H9 (cell line): ENCODE measurements around the gene EPGN. TPM values are rescaled to one million over a fixed set of nuclear protein-coding genes. Genes with fewer than 3 reads are reported as not detected.

Source experiments
- DNase-seq: peaks from one replicate; pipeline ENCODE4 v3.0.0-alpha.2; 2017
- H2AFZ ChIP-seq: one replicate; pipeline ENCODE4 v1.6.1; 2013; ENCODE audit warnings: mild to moderate bottlenecking, low read length, control low read depth, moderate library complexity
- H2AK5ac ChIP-seq: 2 replicates; pipeline ENCODE4 v1.6.1; 2013; ENCODE audit warnings: low read length, control low read depth, mixed read lengths; ENCODE audit not compliant: insufficient read length
- H2BK120ac ChIP-seq: one replicate; pipeline ENCODE4 v1.6.1; 2013; ENCODE audit warnings: low read depth, mild to moderate bottlenecking, low read length, control low read depth, inconsistent platforms; ENCODE audit not compliant: poor library complexity, severe bottlenecking
- H2BK12ac ChIP-seq: 2 replicates; pipeline ENCODE4 v1.6.1; 2013; ENCODE audit warnings: low read length, control low read depth, mixed read lengths, low read depth; ENCODE audit not compliant: insufficient read length
- H2BK15ac ChIP-seq: 2 replicates; pipeline ENCODE4 v1.6.1; 2013; ENCODE audit warnings: low read depth, low read length, control low read depth
- H2BK20ac ChIP-seq: one replicate; pipeline ENCODE4 v1.6.1; 2013; ENCODE audit warnings: low read depth, mild to moderate bottlenecking, low read length, control low read depth, inconsistent platforms; ENCODE audit not compliant: poor library complexity, severe bottlenecking
- H2BK5ac ChIP-seq: 2 replicates; pipeline ENCODE4 v1.6.1; 2013; ENCODE audit warnings: low read length, control low read depth, mixed read lengths; ENCODE audit not compliant: insufficient read length
- H3K14ac ChIP-seq: 2 replicates; pipeline ENCODE4 v1.6.1; 2013; ENCODE audit warnings: low read length, control low read depth; ENCODE audit not compliant: insufficient read depth
- H3K18ac ChIP-seq: 2 replicates; pipeline ENCODE4 v1.6.1; 2013; ENCODE audit warnings: low read depth, mild to moderate bottlenecking, mixed read lengths, low read length, control low read depth; ENCODE audit not compliant: insufficient read length
- H3K23ac ChIP-seq: 2 replicates; pipeline ENCODE4 v1.6.1; 2013; ENCODE audit warnings: low read length, control low read depth, mixed read lengths, low read depth; ENCODE audit not compliant: insufficient read length
- H3K23me2 ChIP-seq: 2 replicates; pipeline ENCODE4 v1.6.1; 2013; ENCODE audit warnings: low read depth, mild to moderate bottlenecking, mixed read lengths, low read length, control low read depth; ENCODE audit not compliant: insufficient read length, poor library complexity, severe bottlenecking
- H3K27ac ChIP-seq: 2 replicates; pipeline ENCODE4 v1.5.1; 2013; ENCODE audit warnings: low read length, control low read depth, mixed read lengths, low read depth; ENCODE audit not compliant: insufficient read length
- H3K27me3 ChIP-seq: 2 replicates; pipeline ENCODE4 v1.6.1; 2013; ENCODE audit warnings: low read length, control low read depth, inconsistent platforms; ENCODE audit not compliant: insufficient read depth
- H3K4ac ChIP-seq: 2 replicates; pipeline ENCODE4 v1.6.1; 2013; ENCODE audit warnings: low read depth, mild to moderate bottlenecking, control low read depth, inconsistent platforms, low read length, moderate library complexity
- H3K4me1 ChIP-seq: 2 replicates; pipeline ENCODE4 v1.6.1; 2013; ENCODE audit warnings: low read length, control low read depth, inconsistent platforms; ENCODE audit not compliant: insufficient read depth
- H3K4me2 ChIP-seq: 2 replicates; pipeline ENCODE4 v1.6.1; 2013; ENCODE audit warnings: low read length, control low read depth, mixed read lengths; ENCODE audit not compliant: insufficient read length, insufficient read depth
- H3K56ac ChIP-seq: 2 replicates; pipeline ENCODE4 v1.6.1; 2013; ENCODE audit warnings: low read depth, mild to moderate bottlenecking, mixed read lengths, low read length, control low read depth; ENCODE audit not compliant: insufficient read length
- H3K79me1 ChIP-seq: 2 replicates; pipeline ENCODE4 v1.6.1; 2013; ENCODE audit warnings: low read depth, mild to moderate bottlenecking, moderate library complexity, low read length, control low read depth, inconsistent platforms; ENCODE audit not compliant: insufficient read depth, poor library complexity, severe bottlenecking
- H3K79me2 ChIP-seq: 2 replicates; pipeline ENCODE4 v1.6.1; 2013; ENCODE audit warnings: low read length, control low read depth, inconsistent platforms; ENCODE audit not compliant: insufficient read depth
- H3K9ac ChIP-seq: 2 replicates; pipeline ENCODE4 v1.6.1; 2013; ENCODE audit warnings: low read length, control low read depth, mixed read lengths; ENCODE audit not compliant: insufficient read length; ENCODE audit errors: extremely low read depth
- H3K9me3 ChIP-seq: one replicate; pipeline ENCODE4 v1.6.1; 2013; ENCODE audit warnings: low read depth, low read length, inconsistent platforms; ENCODE audit not compliant: control insufficient read depth
- H3T11ph ChIP-seq: one replicate; pipeline ENCODE4 v1.6.1; 2013; ENCODE audit warnings: mild to moderate bottlenecking, low read length, control low read depth, inconsistent platforms
- H4K20me1 ChIP-seq: one replicate; pipeline ENCODE4 v1.6.1; 2013; ENCODE audit not compliant: control insufficient read depth, insufficient read length, insufficient read depth
- H4K5ac ChIP-seq: 2 replicates; pipeline ENCODE4 v1.6.1; 2013; ENCODE audit warnings: low read depth, mild to moderate bottlenecking, mixed read lengths, low read length, control low read depth; ENCODE audit not compliant: insufficient read length
- H4K8ac ChIP-seq: replicated peaks from 2 replicates; pipeline ENCODE4 v1.6.1; 2013; ENCODE audit warnings: low read length, control low read depth, mixed read lengths, low read depth; ENCODE audit not compliant: insufficient read length
- H4K91ac ChIP-seq: 2 replicates; pipeline ENCODE4 v1.6.1; 2013; ENCODE audit warnings: low read depth, mild to moderate bottlenecking, moderate library complexity, mixed read lengths, low read length, control low read depth; ENCODE audit not compliant: insufficient read length
- H3K27ac Mint-ChIP-seq, 3 experiments: 2 replicates in 2 of 3; 3 replicates in 1 of 3; pipeline ENCODE4 v1.8.0; 2020 to 2021; ENCODE audit warnings: mixed read lengths in 3 of 3, mild to moderate bottlenecking in 1 of 3, moderate library complexity in 1 of 3
- H3K27me3 Mint-ChIP-seq: 2 replicates; pipeline ENCODE4 v1.8.0; 2021; ENCODE audit warnings: low read depth, mild to moderate bottlenecking, moderate library complexity, mixed read lengths
- H3K36me3 Mint-ChIP-seq, 3 experiments: 2 replicates in 2 of 3; 3 replicates in 1 of 3; pipeline ENCODE4 v1.8.0; 2020 to 2021; ENCODE audit warnings: low read depth in 3 of 3, mixed read lengths in 3 of 3; ENCODE audit not compliant: insufficient read depth in 1 of 3
- H3K4me1 Mint-ChIP-seq, 2 experiments: 2 replicates each; pipeline ENCODE4 v1.8.0; 2020; ENCODE audit warnings: mixed read lengths in 2 of 2
- H3K4me3 Mint-ChIP-seq, 2 experiments: 2 replicates in 1 of 2; 3 replicates in 1 of 2; pipeline ENCODE4 v1.8.0; 2020 to 2021; ENCODE audit warnings: mild to moderate bottlenecking in 2 of 2, mixed read lengths in 2 of 2, moderate library complexity in 1 of 2
- H3K9me3 Mint-ChIP-seq, 2 experiments: 2 replicates in 1 of 2; 3 replicates in 1 of 2; pipeline ENCODE4 v1.8.0; 2020; ENCODE audit warnings: mild to moderate bottlenecking in 2 of 2, mixed read lengths in 2 of 2, moderate library complexity in 1 of 2
- CTCF ChIP-seq: fragments of 200-600 bp; sonication (generic); conservative IDR thresholded peaks from 3 replicates; pipeline ENCODE4 v1.8.0; 2021; ENCODE audit warnings: antibody characterized with exemption, mild to moderate bottlenecking
- WGBS: extraction: QIAGEN DNeasy Blood & Tissue Kit; methylation state at CpG from one replicate; pipeline ENCODE4 v1.1.7; 2013; ENCODE audit warnings: missing lambda C conversion rate, low lambda C conversion rate, mixed read lengths; ENCODE audit not compliant: insufficient read length; ENCODE audit errors: extremely low coverage; 5-methylcytosine and 5-hydroxymethylcytosine counted together
- total RNA-seq: library from RNA; stranded (reverse); gene quantifications from 2 replicates; pipeline ENCODE4 v1.2.1, GENCODE V29; 2021

Gene EPGN
- total RNA-seq, 1 experiment from 2014 or later: not detected

GRCh38 chr4:74297539-74297938 is 10.7 kb upstream of the EPGN start:
- H3K4me1 Mint-ChIP-seq: no peaks in the 10 kb centered on the region
- H3K27ac ChIP-seq: no peak overlapping the region
- no peak overlapping the region for H4K91ac ChIP-seq
- H3K56ac ChIP-seq: no peak overlapping the region
- no peaks in the 10 kb centered on the region for H3K27me3 Mint-ChIP-seq
- H3K4me2 ChIP-seq: no peak overlapping the region
- no peaks in the 10 kb centered on the region for H3K36me3 Mint-ChIP-seq
- no peak overlapping the region for H2BK20ac ChIP-seq
- H3K14ac ChIP-seq: no peak overlapping the region
- no CpG with 5 or more reads among the region's 1 CpG for WGBS
- no peak overlapping the region for H2BK120ac ChIP-seq
- TF ChIP-seq CTCF: no peak
- no peak overlapping the region for H3K23ac ChIP-seq
- H4K8ac ChIP-seq: no peak overlapping the region
- H2BK12ac ChIP-seq: no peak overlapping the region
- H3K4ac ChIP-seq: no peak overlapping the region
- no peak overlapping the region for H2AFZ ChIP-seq
- no peak for DNase-seq
- H3K9ac ChIP-seq: no peak overlapping the region
- H4K5ac ChIP-seq: no peak overlapping the region
- H3K79me2 ChIP-seq: no peaks in the 10 kb centered on the region
- no peaks in the 10 kb centered on the region for H4K20me1 ChIP-seq
- no peaks in the 10 kb centered on the region for H3K4me1 ChIP-seq
- no peak overlapping the region for H3K18ac ChIP-seq
- H3K9me3 ChIP-seq: no peaks in the 10 kb centered on the region
- H2AK5ac ChIP-seq: no peak overlapping the region
- no peak overlapping the region for H3K27ac Mint-ChIP-seq
- no peak overlapping the region for H2BK15ac ChIP-seq
- H3T11ph ChIP-seq: no peak overlapping the region
- H3K27me3 ChIP-seq: no peaks in the 10 kb centered on the region
- H2BK5ac ChIP-seq: no peak overlapping the region
- H3K23me2 ChIP-seq: no peaks in the 10 kb centered on the region
- H3K4me3 Mint-ChIP-seq: no peak overlapping the region
- no peaks in the 10 kb centered on the region for H3K79me1 ChIP-seq
- H3K9me3 Mint-ChIP-seq: no peaks in the 10 kb centered on the region
